Bronchial epithelial cell (primary cell): ENCODE measurements around the gene MEX3B. TPM values are rescaled to one million over a fixed set of nuclear protein-coding genes. Genes with fewer than 3 reads are reported as not detected.

ENCODE experiments used
- DNase-seq: peaks from one replicate; pipeline ENCODE4 v3.0.0-alpha.2; 2010; ENCODE audit warnings: low read depth
- FAIRE-seq: peaks from 2 replicates; lab custom pipeline; 2011; peaks lifted over from hg19 to GRCh38; lab: Jason Lieb, UNC
- H3K27me3 ChIP-seq: 2 replicates; pipeline ENCODE4 v1.5.1; 2011; ENCODE audit warnings: low read length; ENCODE audit not compliant: control insufficient read depth, insufficient read depth
- H3K36me3 ChIP-seq: 2 replicates; pipeline ENCODE4 v1.5.1; 2011; ENCODE audit warnings: low read length; ENCODE audit not compliant: control insufficient read depth, insufficient read depth
- H3K4me3 ChIP-seq: 2 replicates; pipeline ENCODE4 v1.5.1; 2011; ENCODE audit warnings: mild to moderate bottlenecking, low read depth, low read length, control low read depth
- total RNA-seq: library from RNA; depleted of rRNA; stranded (reverse); fragments of >200 nt; gene quantifications from 2 replicates; pipeline ENCODE4 v1.2.1, GENCODE V29; 2014
- TF ChIP-seq, protein P1 (sequence below): IDR thresholded peaks from 2 replicates; pipeline ENCODE4 v1.5.1; 2011; ENCODE audit warnings: mild to moderate bottlenecking, moderate library complexity, low read length, control low read depth, inconsistent platforms; ENCODE audit not compliant: insufficient read depth, severe bottlenecking

The MEX3B gene
- total RNA-seq, 1 donor from 2014 or later: 0.79 TPM

DNA sequence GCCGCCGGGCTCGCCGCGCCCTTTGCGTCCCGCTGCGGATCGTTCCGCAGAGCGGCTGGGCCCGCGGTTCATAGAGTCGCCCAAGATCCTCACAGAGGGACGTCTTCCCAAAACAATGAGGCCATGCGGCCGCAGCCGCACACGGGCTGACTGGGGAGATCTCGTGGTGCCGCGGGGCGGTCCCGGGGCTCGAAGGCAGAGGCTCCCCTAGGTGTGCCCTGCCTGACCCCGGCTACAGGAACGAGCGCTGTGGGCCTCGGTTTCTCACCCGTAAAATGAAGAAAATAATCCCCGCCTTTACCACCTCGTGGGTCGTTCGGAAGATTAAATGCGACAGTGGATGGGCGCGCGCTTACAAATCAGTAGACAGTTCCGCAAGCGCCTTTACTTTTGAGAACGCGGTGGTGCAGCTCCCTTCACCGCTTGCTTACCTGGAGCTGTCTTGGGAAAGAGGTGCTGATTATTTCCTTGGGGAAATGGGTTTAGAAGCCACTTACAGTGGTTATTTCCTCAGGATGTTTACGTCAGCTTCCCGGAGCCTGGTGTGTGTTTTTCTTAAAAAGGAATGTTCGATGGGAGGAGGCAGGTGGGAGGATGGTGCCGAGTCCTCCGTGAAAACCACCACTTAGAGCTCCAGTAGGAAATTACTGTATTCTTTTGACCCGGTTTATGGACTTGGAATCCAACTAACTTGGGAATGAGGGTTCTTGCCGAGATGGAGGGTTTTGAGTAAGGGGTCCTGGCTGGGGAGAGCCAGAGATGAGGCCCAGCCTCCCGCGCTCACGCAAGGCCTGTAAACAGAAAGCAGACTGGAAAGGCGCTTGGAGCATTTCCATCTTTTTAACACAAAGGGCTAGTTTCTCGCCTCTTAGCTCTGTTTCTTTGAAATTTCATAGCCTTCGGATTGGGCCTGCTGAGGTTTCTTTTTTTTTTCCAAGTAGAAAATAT is 1.9 kb upstream of the MEX3B start:
- DNase-seq (peak; percentile 43), FAIRE-seq (no peak)
- TF ChIP-seq, protein P1, sequence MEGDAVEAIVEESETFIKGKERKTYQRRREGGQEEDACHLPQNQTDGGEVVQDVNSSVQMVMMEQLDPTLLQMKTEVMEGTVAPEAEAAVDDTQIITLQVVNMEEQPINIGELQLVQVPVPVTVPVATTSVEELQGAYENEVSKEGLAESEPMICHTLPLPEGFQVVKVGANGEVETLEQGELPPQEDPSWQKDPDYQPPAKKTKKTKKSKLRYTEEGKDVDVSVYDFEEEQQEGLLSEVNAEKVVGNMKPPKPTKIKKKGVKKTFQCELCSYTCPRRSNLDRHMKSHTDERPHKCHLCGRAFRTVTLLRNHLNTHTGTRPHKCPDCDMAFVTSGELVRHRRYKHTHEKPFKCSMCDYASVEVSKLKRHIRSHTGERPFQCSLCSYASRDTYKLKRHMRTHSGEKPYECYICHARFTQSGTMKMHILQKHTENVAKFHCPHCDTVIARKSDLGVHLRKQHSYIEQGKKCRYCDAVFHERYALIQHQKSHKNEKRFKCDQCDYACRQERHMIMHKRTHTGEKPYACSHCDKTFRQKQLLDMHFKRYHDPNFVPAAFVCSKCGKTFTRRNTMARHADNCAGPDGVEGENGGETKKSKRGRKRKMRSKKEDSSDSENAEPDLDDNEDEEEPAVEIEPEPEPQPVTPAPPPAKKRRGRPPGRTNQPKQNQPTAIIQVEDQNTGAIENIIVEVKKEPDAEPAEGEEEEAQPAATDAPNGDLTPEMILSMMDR: no peak
- H3K4me3 ChIP-seq: peak overlapping the region; percentile 62
- peaks cover 3% of the 10 kb centered on the region for H3K27me3 ChIP-seq
- no peaks in the 10 kb centered on the region for H3K36me3 ChIP-seq

DNA sequence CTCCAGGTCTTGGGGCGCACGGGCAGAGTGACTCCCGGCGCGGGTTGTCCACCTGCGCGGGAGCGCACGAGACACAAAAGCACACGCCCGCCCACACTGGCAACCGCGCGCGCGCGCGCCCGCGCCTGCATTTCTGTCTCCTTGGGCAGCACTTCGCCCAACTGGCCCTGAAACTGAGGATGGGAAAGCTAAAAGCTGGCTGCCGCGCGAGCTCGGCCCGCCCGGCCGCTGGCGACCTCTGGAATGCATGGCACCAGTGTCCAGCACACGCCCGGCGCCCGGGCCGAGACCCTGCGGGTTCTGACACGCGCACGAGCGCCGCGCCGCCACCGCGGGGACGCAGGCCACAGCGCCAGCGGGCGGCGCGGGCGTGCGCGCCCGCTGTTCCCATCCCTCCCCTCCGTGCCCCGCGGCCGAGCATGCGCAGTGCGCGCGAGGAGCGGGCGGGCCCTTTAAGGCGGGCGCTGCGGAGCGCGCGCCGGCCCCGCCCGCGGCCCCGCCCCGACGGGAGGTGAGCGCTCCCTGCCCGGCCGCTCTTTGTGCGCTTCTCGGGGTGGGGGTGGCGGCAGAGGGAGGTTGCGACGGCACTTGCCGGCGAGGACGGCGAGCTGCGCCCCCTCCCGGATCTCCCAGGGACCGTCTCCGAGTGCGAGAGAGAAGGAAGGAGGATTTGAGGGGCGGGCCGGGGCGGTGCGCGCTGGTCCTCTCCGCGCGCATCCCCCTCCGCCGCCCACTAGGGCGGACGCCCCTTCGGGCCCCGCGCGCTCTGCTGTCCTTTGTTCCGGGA is 1.0 kb upstream of the MEX3B start:
- no peak for FAIRE-seq
- TF ChIP-seq, protein P1: peak; percentile 62
- H3K27me3 ChIP-seq: peaks cover 3% of the 10 kb centered on the region

DNA sequence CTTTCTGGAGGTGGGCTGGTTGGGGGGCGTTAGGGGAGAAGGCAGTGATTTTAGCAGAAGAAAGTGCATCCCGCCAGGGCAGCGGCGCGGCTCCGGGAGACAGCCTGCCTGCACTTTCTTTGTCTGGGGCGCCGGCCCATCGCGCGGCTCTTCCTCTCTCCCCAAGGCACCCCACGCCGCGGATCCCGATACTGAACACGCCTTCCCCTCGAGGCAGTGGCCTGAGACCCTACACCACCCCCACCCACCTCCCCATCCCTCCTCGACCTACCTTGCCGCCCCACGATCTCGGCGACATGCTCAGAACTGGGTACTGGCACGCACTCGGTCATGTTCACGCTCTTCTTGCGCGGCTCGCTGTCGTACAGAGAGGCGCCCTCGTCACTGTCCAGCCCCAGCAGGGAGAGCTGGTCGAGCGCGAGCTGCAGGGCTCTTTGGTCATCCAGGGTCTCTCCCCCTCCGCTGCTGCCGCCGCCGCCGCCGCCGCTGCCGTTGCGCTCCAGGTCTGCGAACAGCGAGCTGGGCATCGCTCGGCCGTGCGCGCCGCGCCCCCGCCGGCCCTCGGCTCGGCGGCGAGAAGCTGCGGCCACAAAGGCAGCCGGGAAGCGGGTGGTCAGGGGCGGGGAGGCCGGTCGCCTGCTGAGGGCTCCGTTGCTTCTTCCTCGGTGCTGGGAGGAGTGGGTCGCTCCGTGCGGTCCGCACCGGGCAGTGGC is 483 bp downstream of the MEX3B start:
- Histone ChIP-seq H3K27me3 (peaks cover 3% of the 10 kb centered on the region), H3K36me3 (no peaks in the 10 kb centered on the region), H3K4me3 (peak overlapping the region; percentile 62)
- TF ChIP-seq, protein P1: no peak
- DNase-seq (no peak), FAIRE-seq (no peak)

More for the DNA sequence above, 1.0 kb upstream of the MEX3B start:
- Histone ChIP-seq H3K36me3 (no peaks in the 10 kb centered on the region), H3K4me3 (peak overlapping the region; percentile 62)
- peak; percentile 53 for DNase-seq

DNA sequence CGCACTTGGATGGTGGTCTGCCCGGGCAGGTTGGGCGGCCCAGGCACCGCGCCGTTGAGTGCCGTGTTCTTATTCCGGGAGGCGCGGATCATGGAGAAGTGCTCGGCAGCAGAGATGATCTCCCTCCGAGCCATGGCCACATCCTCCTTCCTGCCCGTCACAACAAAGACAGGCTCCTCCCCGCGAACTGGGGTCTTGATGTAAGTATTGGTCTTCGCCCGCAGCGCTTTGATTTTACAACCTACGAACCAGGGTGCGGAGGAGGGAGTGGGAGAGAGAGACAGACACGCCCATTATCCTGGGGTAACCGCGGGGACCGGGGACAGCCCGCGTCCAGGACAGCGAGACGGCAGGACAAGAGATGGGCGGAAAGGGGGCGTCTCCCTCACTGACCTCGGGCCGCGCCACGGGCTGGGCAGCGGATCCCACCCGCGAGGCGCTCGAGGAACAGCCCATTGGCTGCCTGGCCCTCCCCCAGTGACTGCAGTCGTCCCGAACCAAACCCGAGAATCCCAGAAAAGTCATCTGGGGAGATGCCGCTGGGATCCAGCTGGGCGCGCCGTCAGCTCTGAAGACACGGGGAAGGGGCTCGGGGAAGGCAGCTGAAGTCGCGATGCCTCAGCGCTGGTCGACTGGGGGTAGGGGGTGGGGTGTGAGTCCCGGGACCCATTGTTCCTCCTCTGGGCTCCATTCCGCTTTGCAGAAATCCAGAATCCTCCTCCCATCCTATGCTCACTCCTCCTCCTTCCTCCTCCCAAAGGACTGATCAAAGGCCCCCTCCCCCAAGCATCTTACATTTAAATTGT is 1.2 kb downstream of the MEX3B start:
- FAIRE-seq: no peak
- peaks cover 3% of the 10 kb centered on the region for H3K27me3 ChIP-seq
- DNase-seq: no peak

More for the DNA sequence above, 1.2 kb downstream of the MEX3B start:
- TF ChIP-seq, protein P1: no peak
- Histone ChIP-seq H3K4me3 (peak overlapping the region; percentile 62), H3K36me3 (no peaks in the 10 kb centered on the region)
